Spleen (tissue), 11 donors: ENCODE measurements around the gene P2RX6. TPM values are rescaled to one million over a fixed set of nuclear protein-coding genes. Genes with fewer than 3 reads are reported as not detected.

Source experiments
- DNase-seq: peaks from one replicate; pipeline ENCODE4 v3.0.0-alpha.2; 2020
- H3K27ac ChIP-seq, 8 donors: fragments of 200-600 bp; sonication (generic) in 7 of 8; 1 replicate in 4 of 8; 2 replicates in 4 of 8; pipeline versions ENCODE4 v1.5.0 to v1.8.0; 2016 to 2021; ENCODE audit warnings: inconsistent platforms in 4 of 8, mild to moderate bottlenecking in 4 of 8, moderate library complexity in 1 of 8
- H3K27me3 ChIP-seq, 7 donors: fragments of 200-600 bp; sonication (generic) in 6 of 7; replicated peaks in 1 of 7; 1 replicate in 4 of 7; 2 replicates in 3 of 7; pipeline versions ENCODE4 v1.5.0 to v1.8.0; 2016 to 2021; ENCODE audit warnings: inconsistent platforms in 3 of 7, mild to moderate bottlenecking in 1 of 7
- H3K36me3 ChIP-seq, 6 donors: fragments of 200-600 bp; sonication (generic) in 5 of 6; 1 replicate in 4 of 6; 2 replicates in 2 of 6; pipeline versions ENCODE4 v1.5.0 to v1.8.0; 2016 to 2021; ENCODE audit warnings: inconsistent platforms in 2 of 6
- H3K4me1 ChIP-seq, 6 donors: fragments of 200-600 bp; sonication (generic) in 5 of 6; 1 replicate in 3 of 6; 2 replicates in 3 of 6; pipeline versions ENCODE4 v1.5.0 to v1.8.0; 2016 to 2021; ENCODE audit warnings: inconsistent platforms in 3 of 6
- H3K4me3 ChIP-seq, 8 donors: fragments of 200-600 bp; sonication (generic) in 7 of 8; 1 replicate in 4 of 8; 2 replicates in 4 of 8; pipeline versions ENCODE4 v1.5.0 to v1.8.0; 2016 to 2021; ENCODE audit warnings: inconsistent platforms in 4 of 8, mild to moderate bottlenecking in 4 of 8, moderate library complexity in 2 of 8
- H3K9me3 ChIP-seq, 8 donors: fragments of 200-600 bp; sonication (generic) in 7 of 8; 1 replicate in 4 of 8; 2 replicates in 4 of 8; pipeline versions ENCODE4 v1.5.0 to v1.8.0; 2016 to 2021; ENCODE audit warnings: inconsistent platforms in 4 of 8
- POLR2A ChIP-seq, 3 donors: fragments of 450-650 bp; IDR thresholded peaks; one replicate each; pipeline ENCODE4 v1.5.1; 2017; ENCODE audit warnings: antibody characterized with exemption in 3 of 3, mild to moderate bottlenecking in 1 of 3
- POLR2AphosphoS5 ChIP-seq, 3 donors: sonication (generic); formaldehyde crosslinking; IDR thresholded peaks; one replicate each; pipeline ENCODE4 v1.5.1; 2017; ENCODE audit warnings: antibody characterized with exemption in 3 of 3
- WGBS, 5 donors: extraction: QIAGEN DNeasy Blood & Tissue Kit in 3 of 5; methylation state at CpG; one replicate each; pipeline versions ENCODE4 v1.1.5 to v1.1.7; 2013 to 2018; 5-methylcytosine and 5-hydroxymethylcytosine counted together
- intact Hi-C: fragments of 100-400 bp; cut with DNase I; formaldehyde crosslinking; loops from one replicate; pipeline ENCODE4 v1.15.0; 2023; ENCODE audit warnings: low total_unique reads
- polyA plus RNA-seq, 3 donors: library from polyadenylated mRNA; stranded (reverse); fragments of 200-250 nt; gene quantifications; one replicate each; pipeline ENCODE4 v1.2.1, GENCODE V29; 2013
- total RNA-seq, 7 donors: library from RNA; depleted of rRNA in 3 of 7; stranded (reverse); fragments of >200 nt in 3 of 7; fragmentation: NEBNext Ultra II Directional in 4 of 7; extraction: Animal tissue kit (Norgen Biotek cat#: 25700) in 4 of 7; gene quantifications; one replicate each; pipeline versions ENCODE4 v1.1.0 to v1.2.1, GENCODE V29; 2016 to 2021
- TF ChIP-seq, protein P1 (sequence below), 11 experiments: fragments of 200-600 bp in 7 of 11; fragments of 450-650 bp in 4 of 11; sonication (generic) in 4 of 11; IDR thresholded peaks in 8 of 11; conservative IDR thresholded peaks in 3 of 11; 1 replicate in 7 of 11; 2 replicates in 4 of 11; pipeline versions ENCODE4 v1.4.0 to v1.8.0; 2016 to 2021; ENCODE audit warnings: antibody characterized with exemption in 11 of 11, inconsistent platforms in 4 of 11, mild to moderate bottlenecking in 1 of 11
- donor health status: healthy with polysubstance abuse.
- donor health status: DM: no; HTN: no; CAD: no; lungs with moderate emphysema.
- donor health status: DM: no; HTN: no; CAD: no.
- donor health status: Bipolar disorder and iron deficiency.
- donor health status: healthy.
- donor health status: DM: no; HTN: no; CAD: no.
- donor health status: DM: yes; HTN: yes; CAD: no.

Gene P2RX6
- total and polyA plus RNA-seq, 10 donors: 0.86 to 14.4 (median 4.4) TPM

DNA sequence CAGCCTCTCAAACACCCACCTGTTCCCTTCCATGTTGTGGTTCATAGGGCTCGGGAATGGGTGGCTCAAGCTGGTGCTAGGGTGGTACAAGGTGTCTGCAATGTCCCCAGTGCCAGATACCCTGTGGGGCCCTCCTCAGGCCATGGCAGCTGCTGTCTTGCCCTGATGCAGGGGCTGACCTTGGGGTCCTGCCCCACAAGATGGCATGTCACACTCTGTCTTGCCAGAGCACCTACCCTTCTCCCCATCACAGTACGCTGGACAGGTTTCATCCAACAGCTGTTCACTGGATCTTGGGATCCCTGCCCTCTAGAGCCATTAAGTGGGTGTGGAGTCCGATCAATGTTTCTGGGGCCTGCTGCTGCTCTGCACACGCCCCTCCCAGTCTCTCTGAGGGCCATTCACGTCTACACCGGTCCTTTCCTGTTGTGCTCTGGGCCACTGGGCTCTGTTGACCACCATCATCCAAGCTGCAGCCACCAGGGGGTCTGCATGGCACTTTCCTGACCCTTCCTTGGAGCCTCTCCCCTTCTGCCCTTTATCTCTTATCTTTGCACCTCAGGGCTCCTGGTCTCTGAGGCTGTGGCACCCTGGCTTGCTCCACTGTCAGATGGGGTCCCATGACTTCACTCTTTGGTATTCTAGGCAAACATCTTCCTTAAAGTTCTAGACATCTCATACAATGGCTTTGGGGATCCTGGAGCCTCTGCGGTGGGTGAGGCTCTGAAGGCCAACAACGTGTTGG lies 37.9 kb downstream of the P2RX6 start:
- Histone ChIP-seq H3K4me3 (no peak overlapping the region), H3K9me3 (no peaks in the 10 kb centered on the region), H3K27me3 (peaks cover 0 to 24% (median 0%) of the 10 kb centered on the region in 7 donors), H3K27ac (no peak overlapping the region), H3K4me1 (peaks cover 0 to 9% (median 4%) of the 10 kb centered on the region in 6 donors), H3K36me3 (no peaks in the 10 kb centered on the region)
- intact Hi-C loops: no loop called here
- TF ChIP-seq, protein P1, sequence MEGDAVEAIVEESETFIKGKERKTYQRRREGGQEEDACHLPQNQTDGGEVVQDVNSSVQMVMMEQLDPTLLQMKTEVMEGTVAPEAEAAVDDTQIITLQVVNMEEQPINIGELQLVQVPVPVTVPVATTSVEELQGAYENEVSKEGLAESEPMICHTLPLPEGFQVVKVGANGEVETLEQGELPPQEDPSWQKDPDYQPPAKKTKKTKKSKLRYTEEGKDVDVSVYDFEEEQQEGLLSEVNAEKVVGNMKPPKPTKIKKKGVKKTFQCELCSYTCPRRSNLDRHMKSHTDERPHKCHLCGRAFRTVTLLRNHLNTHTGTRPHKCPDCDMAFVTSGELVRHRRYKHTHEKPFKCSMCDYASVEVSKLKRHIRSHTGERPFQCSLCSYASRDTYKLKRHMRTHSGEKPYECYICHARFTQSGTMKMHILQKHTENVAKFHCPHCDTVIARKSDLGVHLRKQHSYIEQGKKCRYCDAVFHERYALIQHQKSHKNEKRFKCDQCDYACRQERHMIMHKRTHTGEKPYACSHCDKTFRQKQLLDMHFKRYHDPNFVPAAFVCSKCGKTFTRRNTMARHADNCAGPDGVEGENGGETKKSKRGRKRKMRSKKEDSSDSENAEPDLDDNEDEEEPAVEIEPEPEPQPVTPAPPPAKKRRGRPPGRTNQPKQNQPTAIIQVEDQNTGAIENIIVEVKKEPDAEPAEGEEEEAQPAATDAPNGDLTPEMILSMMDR (IDR thresholded peaks at IDR 0.05 in 8 of 11, conservative IDR thresholded peaks at IDR 0.05 in 3 of 11): no peak
- TF ChIP-seq POLR2A (IDR thresholded peaks at IDR 0.05) (no peak), POLR2AphosphoS5 (IDR thresholded peaks at IDR 0.05) (no peak)
- WGBS, 5 donors: 81 to 89% (median 83%) methylated on average over 8 of the region's 8 CpGs
- DNase-seq: peak; percentile 37

DNA sequence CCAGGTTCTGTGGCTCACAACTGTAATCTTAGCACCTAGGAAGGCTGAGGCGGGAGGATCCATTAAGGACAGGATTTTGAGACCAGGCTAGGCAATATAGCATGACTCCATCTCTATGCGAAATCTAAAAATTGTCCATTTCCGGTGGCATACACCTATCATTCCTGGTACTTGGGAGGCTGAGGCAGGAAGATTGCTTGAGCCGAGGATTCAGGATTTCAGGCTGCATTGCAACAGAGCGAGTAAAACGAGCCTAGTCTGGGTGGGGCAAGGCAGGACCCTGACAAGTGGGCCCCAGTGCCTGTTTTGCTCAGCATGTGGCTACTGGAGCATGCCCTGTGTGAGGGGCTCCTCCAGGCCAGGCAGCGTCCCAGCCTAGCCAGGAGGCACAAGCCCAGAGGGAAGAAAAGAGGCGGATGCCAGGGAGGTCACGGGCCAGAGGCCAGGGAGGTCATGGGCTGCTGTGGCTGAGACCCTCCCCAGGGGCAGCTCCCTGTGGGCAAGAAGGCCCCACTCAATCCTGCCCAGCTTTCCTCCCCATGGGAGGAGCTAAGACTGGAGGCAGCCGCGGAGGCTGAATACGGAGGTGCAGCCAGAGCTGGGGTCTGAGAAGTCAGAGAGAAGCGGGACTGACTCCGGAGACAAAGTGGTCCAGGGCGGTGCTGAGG lies 39.2 kb downstream of the P2RX6 start:
- DNase-seq: no peak
- 87 to 96% (median 92%) methylated on average over 15 of the region's 15 CpGs for WGBS, 5 donors

GRCh38 chr22:21054714-21055563 lies 40.0 kb downstream of the P2RX6 start:
- H3K36me3 ChIP-seq: no peaks in the 10 kb centered on the region
- peaks cover 0 to 24% (median 0%) of the 10 kb centered on the region in 7 donors for H3K27me3 ChIP-seq
- DNase-seq: peak; percentile 61
- TF ChIP-seq POLR2AphosphoS5 (IDR thresholded peaks at IDR 0.05) (no peak), POLR2A (IDR thresholded peaks at IDR 0.05) (no peak)
- TF ChIP-seq, protein P1 (IDR thresholded peaks at IDR 0.05 in 8 of 11, conservative IDR thresholded peaks at IDR 0.05 in 3 of 11): no peak
- H3K4me3 ChIP-seq: no peak overlapping the region
- H3K27ac ChIP-seq: no peak overlapping the region
- H3K9me3 ChIP-seq: no peaks in the 10 kb centered on the region
- intact Hi-C loops: no loop called here
- WGBS, 5 donors: 88 to 98% (median 91%) methylated on average over 9 to 11 of the region's 11 CpGs
- peaks cover 0 to 9% (median 4%) of the 10 kb centered on the region in 6 donors for H3K4me1 ChIP-seq

More for the DNA sequence above, 39.2 kb downstream of the P2RX6 start:
- Histone ChIP-seq H3K27ac (no peak overlapping the region), H3K36me3 (no peaks in the 10 kb centered on the region), H3K4me3 (no peak overlapping the region), H3K9me3 (no peaks in the 10 kb centered on the region), H3K27me3 (peaks cover 0 to 24% (median 0%) of the 10 kb centered on the region in 7 donors), H3K4me1 (peaks cover 0 to 9% (median 4%) of the 10 kb centered on the region in 6 donors)
- intact Hi-C loops: no loop called here
- TF ChIP-seq, protein P1 (IDR thresholded peaks at IDR 0.05 in 8 of 11, conservative IDR thresholded peaks at IDR 0.05 in 3 of 11): no peak
- TF ChIP-seq POLR2AphosphoS5 (IDR thresholded peaks at IDR 0.05): no peak
- TF ChIP-seq POLR2A (IDR thresholded peaks at IDR 0.05): no peak
